ENCODE measurements around the gene ZNF432.
"Not testable (repeated sequence)": the region's sequence is repeated elsewhere in the genome, so short reads cannot be mapped to it uniquely, and the experiment has no call there.

ZNF432 gene

DNA sequence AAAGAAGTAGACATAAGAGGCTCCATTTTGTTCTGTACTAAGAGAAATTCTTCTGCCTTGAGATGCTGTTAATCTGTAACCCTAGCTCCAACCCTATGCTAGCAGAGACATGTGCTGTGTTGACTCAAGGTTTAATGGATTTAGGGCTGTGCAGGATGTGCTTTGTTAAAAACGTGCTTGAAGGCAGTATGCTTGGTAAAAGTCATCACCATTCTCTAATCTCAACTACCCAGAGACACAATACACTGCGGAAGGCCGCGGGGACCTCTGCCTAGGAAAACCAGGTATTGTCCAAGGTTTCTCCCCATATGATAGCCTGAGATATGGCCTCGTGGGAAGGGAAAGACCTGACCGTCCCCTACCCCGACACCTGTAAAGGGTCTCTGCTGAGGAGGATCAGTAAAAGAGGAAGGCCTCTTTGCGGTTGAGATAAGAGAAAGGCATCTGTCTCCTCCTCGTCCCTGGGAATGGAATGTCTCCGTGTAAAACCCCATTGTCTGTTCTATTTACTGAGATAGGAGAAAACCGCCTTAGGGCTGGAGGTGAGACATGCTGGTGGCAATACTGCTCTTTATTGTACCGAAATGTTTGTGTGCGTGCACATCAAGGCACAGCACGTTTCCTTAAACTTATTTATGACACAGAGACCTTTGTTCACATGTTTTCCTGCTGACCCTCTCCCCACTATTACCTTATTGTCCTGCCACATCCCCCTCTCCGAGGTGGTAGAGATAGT, 22.2 kb downstream of the ZNF432 start:
- H3K4me1 ChIP-seq (ENCODE audit: control insufficient read depth in 2 of 2, insufficient read depth in 1 of 2, low read depth in 1 of 2, low read length in 2 of 2); H4K8ac ChIP-seq (ENCODE audit: low read depth, low read length); H4K91ac ChIP-seq (ENCODE audit: low read depth, low read length, poor library complexity); H3K4me3 ChIP-seq (ENCODE audit: low read length in 2 of 2); H2BK120ac ChIP-seq (ENCODE audit: low read depth, low read length); H2BK15ac ChIP-seq (ENCODE audit: low read length); H2BK12ac ChIP-seq (ENCODE audit: low read length); H3K18ac ChIP-seq (ENCODE audit: low read length); H3K27ac ChIP-seq (replicated peaks; ENCODE audit: low read length); H3K4ac ChIP-seq (ENCODE audit: low read length); H3K79me1 ChIP-seq (ENCODE audit: low read depth, low read length); H3K4me2 ChIP-seq (ENCODE audit: insufficient read depth, low read length, poor library complexity, severe bottlenecking); H2AFZ ChIP-seq (ENCODE audit: low read length); H2AK5ac ChIP-seq (ENCODE audit: low read depth, low read length); H2BK5ac ChIP-seq (ENCODE audit: low read length); H3K14ac ChIP-seq (ENCODE audit: low read length); H3K27me3 ChIP-seq (ENCODE audit: control insufficient read depth in 3 of 3, insufficient read depth in 3 of 3, low read depth in 1 of 3, low read length in 3 of 3); H3K23ac ChIP-seq (ENCODE audit: low read depth, low read length, poor library complexity); H3K9ac ChIP-seq (ENCODE audit: low read depth, low read length, poor library complexity); DNase-seq (ENCODE audit: low spot score): not testable (repeated sequence)
- no CpG with 5 or more reads among the region's 15 CpGs for WGBS, 2 donors (ENCODE audit: extremely low coverage in 2 of 2, insufficient read length in 2 of 2, insufficient replicate concordance in 1 of 2)
- Histone ChIP-seq H3K36me3 (replicated peaks in 1 of 2; ENCODE audit: control insufficient read depth in 2 of 2, insufficient read depth in 2 of 2, low read length in 2 of 2) (peaks cover 16 to 51% of the 10 kb centered on the region in 2 donors), H3K9me3 (replicated peaks in 1 of 2; ENCODE audit: control insufficient read depth in 2 of 2, insufficient read depth in 1 of 2, low read depth in 1 of 2, low read length in 2 of 2) (peaks cover 12 to 76% of the 10 kb centered on the region in 2 donors)

DNA sequence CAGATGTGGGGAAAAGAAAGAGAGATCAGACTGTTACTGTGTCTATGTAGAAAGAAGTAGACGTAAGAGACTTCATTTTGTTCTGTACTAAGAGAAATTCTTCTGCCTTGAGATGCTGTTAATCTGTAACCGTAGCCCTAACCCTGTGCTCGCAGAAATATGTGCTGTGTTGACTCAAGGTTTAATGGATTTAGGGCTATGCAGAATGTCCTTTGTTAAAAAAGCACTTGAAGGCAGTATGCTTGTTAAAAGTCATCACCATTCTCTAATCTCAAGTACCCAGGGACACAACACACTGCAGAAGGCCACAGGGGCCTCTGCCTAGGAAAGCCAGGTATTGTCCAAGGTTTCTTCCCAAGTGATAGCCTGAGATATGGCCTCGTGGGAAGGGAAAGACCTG, 24.2 kb downstream of the ZNF432 start:
- H2BK15ac ChIP-seq (ENCODE audit: low read length); H3K23ac ChIP-seq (ENCODE audit: low read depth, low read length, poor library complexity); H2BK5ac ChIP-seq (ENCODE audit: low read length); H3K27ac ChIP-seq (replicated peaks; ENCODE audit: low read length); H3K4me1 ChIP-seq (ENCODE audit: control insufficient read depth in 2 of 2, insufficient read depth in 1 of 2, low read depth in 1 of 2, low read length in 2 of 2); H2BK120ac ChIP-seq (ENCODE audit: low read depth, low read length); H2BK12ac ChIP-seq (ENCODE audit: low read length); H3K14ac ChIP-seq (ENCODE audit: low read length); H3K18ac ChIP-seq (ENCODE audit: low read length); H4K91ac ChIP-seq (ENCODE audit: low read depth, low read length, poor library complexity); H3K4me3 ChIP-seq (ENCODE audit: low read length in 2 of 2); H3K4ac ChIP-seq (ENCODE audit: low read length); DNase-seq (ENCODE audit: low spot score); H3K79me1 ChIP-seq (ENCODE audit: low read depth, low read length); H2AFZ ChIP-seq (ENCODE audit: low read length); H3K27me3 ChIP-seq (ENCODE audit: control insufficient read depth in 3 of 3, insufficient read depth in 3 of 3, low read depth in 1 of 3, low read length in 3 of 3); H3K9ac ChIP-seq (ENCODE audit: low read depth, low read length, poor library complexity); H4K8ac ChIP-seq (ENCODE audit: low read depth, low read length); H3K4me2 ChIP-seq (ENCODE audit: insufficient read depth, low read length, poor library complexity, severe bottlenecking); H2AK5ac ChIP-seq (ENCODE audit: low read depth, low read length): not testable (repeated sequence)
- WGBS, 2 donors (ENCODE audit: extremely low coverage in 2 of 2, insufficient read length in 2 of 2, insufficient replicate concordance in 1 of 2), result no CpG with 5 or more reads among the region's 4 CpGs
- peaks cover 21 to 65% of the 10 kb centered on the region in 2 donors for H3K36me3 ChIP-seq (replicated peaks in 1 of 2; ENCODE audit: control insufficient read depth in 2 of 2, insufficient read depth in 2 of 2, low read length in 2 of 2)
- H3K9me3 ChIP-seq (replicated peaks in 1 of 2; ENCODE audit: control insufficient read depth in 2 of 2, insufficient read depth in 1 of 2, low read depth in 1 of 2, low read length in 2 of 2), result peaks cover 9 to 76% of the 10 kb centered on the region in 2 donors

DNA sequence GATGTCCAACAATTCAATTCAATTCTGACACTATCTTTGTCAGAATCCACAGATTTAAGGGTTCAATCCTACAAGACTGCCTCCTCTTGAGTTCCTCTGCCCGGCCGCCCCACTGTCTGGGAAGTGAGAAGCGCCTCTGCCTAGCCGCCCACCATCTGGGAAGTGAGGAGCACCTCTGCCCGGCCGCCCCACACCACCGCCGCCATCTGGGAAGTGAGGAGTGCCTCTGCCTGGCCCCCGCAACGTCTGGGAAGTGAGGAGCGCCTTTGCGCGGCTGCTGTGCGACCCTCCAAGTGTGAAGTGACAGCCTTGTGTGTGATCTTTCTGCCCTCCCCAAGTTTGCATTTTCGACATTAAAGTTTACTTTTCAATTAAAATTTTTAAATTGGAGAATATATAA, 26.4 kb downstream of the ZNF432 start:
- no peak overlapping the region for H2BK12ac ChIP-seq (ENCODE audit: low read length)
- H2BK120ac ChIP-seq (ENCODE audit: low read depth, low read length), result no peak overlapping the region
- no peak overlapping the region for H4K91ac ChIP-seq (ENCODE audit: low read depth, low read length, poor library complexity)
- H3K4ac ChIP-seq (ENCODE audit: low read length), result no peak overlapping the region
- no peaks in the 10 kb centered on the region for H3K79me1 ChIP-seq (ENCODE audit: low read depth, low read length)
- H3K4me3 ChIP-seq (ENCODE audit: low read length in 2 of 2), result no peak overlapping the region
- H3K4me1 ChIP-seq (ENCODE audit: control insufficient read depth in 2 of 2, insufficient read depth in 1 of 2, low read depth in 1 of 2, low read length in 2 of 2), result no peaks in the 10 kb centered on the region
- H3K36me3 ChIP-seq (replicated peaks in 1 of 2; ENCODE audit: control insufficient read depth in 2 of 2, insufficient read depth in 2 of 2, low read length in 2 of 2), result peaks cover 27 to 88% of the 10 kb centered on the region in 2 donors
- H3K9me3 ChIP-seq (replicated peaks in 1 of 2; ENCODE audit: control insufficient read depth in 2 of 2, insufficient read depth in 1 of 2, low read depth in 1 of 2, low read length in 2 of 2), result peaks cover 12 to 93% of the 10 kb centered on the region in 2 donors
- no peak overlapping the region for H3K23ac ChIP-seq (ENCODE audit: low read depth, low read length, poor library complexity)
- no peak overlapping the region for H3K4me2 ChIP-seq (ENCODE audit: insufficient read depth, low read length, poor library complexity, severe bottlenecking)
- H3K14ac ChIP-seq (ENCODE audit: low read length), result no peak overlapping the region
- no peak overlapping the region for H2BK5ac ChIP-seq (ENCODE audit: low read length)
- no peak overlapping the region for H2AFZ ChIP-seq (ENCODE audit: low read length)
- WGBS, 2 donors (ENCODE audit: extremely low coverage in 2 of 2, insufficient read length in 2 of 2, insufficient replicate concordance in 1 of 2), result no CpG with 5 or more reads among the region's 15 CpGs
- no peak for DNase-seq (ENCODE audit: low spot score)
- no peak overlapping the region for H3K27ac ChIP-seq (replicated peaks; ENCODE audit: low read length)
- no peak overlapping the region for H2AK5ac ChIP-seq (ENCODE audit: low read depth, low read length)
- H3K18ac ChIP-seq (ENCODE audit: low read length), result no peak overlapping the region
- H3K27me3 ChIP-seq (ENCODE audit: control insufficient read depth in 3 of 3, insufficient read depth in 3 of 3, low read depth in 1 of 3, low read length in 3 of 3), result no peaks in the 10 kb centered on the region
- H2BK15ac ChIP-seq (ENCODE audit: low read length), result no peak overlapping the region
- no peak overlapping the region for H4K8ac ChIP-seq (ENCODE audit: low read depth, low read length)
- H3K9ac ChIP-seq (ENCODE audit: low read depth, low read length, poor library complexity), result no peak overlapping the region

DNA sequence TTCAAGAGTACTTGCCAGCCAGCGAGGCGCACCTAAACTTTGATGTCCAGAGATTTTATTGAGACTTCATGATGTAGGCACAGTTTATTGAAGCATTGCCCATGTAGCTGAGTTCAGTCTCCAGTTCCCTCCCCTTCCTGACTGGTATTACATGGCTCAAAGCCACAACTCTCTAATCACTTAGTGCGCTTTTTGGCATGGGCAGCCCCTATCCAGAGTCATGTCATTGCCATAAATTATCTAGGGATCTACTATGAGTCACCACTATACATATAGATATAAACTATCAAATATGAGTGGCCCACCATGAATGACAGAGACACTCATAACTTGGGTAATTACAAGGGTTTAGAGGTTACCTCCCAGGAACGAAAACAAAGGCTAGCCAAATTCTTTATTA, 28.1 kb downstream of the ZNF432 start:
- Histone ChIP-seq H3K9me3 (replicated peaks in 1 of 2; ENCODE audit: control insufficient read depth in 2 of 2, insufficient read depth in 1 of 2, low read depth in 1 of 2, low read length in 2 of 2) (peaks cover 13 to 93% of the 10 kb centered on the region in 2 donors), H3K14ac (ENCODE audit: low read length) (no peak overlapping the region), H3K4me2 (ENCODE audit: insufficient read depth, low read length, poor library complexity, severe bottlenecking) (no peak overlapping the region), H2AK5ac (ENCODE audit: low read depth, low read length) (no peak overlapping the region), H3K27ac (replicated peaks; ENCODE audit: low read length) (no peak overlapping the region), H4K91ac (ENCODE audit: low read depth, low read length, poor library complexity) (no peak overlapping the region), H3K27me3 (ENCODE audit: control insufficient read depth in 3 of 3, insufficient read depth in 3 of 3, low read depth in 1 of 3, low read length in 3 of 3) (no peaks in the 10 kb centered on the region), H2BK5ac (ENCODE audit: low read length) (no peak overlapping the region), H3K4me1 (ENCODE audit: control insufficient read depth in 2 of 2, insufficient read depth in 1 of 2, low read depth in 1 of 2, low read length in 2 of 2) (no peaks in the 10 kb centered on the region), H3K36me3 (replicated peaks in 1 of 2; ENCODE audit: control insufficient read depth in 2 of 2, insufficient read depth in 2 of 2, low read length in 2 of 2) (peaks cover 39 to 97% of the 10 kb centered on the region in 2 donors), H3K9ac (ENCODE audit: low read depth, low read length, poor library complexity) (no peak overlapping the region), H4K8ac (ENCODE audit: low read depth, low read length) (no peak overlapping the region), H3K23ac (ENCODE audit: low read depth, low read length, poor library complexity) (no peak overlapping the region), H3K79me1 (ENCODE audit: low read depth, low read length) (no peaks in the 10 kb centered on the region), H2BK12ac (ENCODE audit: low read length) (no peak overlapping the region), H3K4ac (ENCODE audit: low read length) (no peak overlapping the region), H3K18ac (ENCODE audit: low read length) (no peak overlapping the region), H2AFZ (ENCODE audit: low read length) (no peak overlapping the region), H3K4me3 (ENCODE audit: low read length in 2 of 2) (no peak overlapping the region), H2BK15ac (ENCODE audit: low read length) (no peak overlapping the region), H2BK120ac (ENCODE audit: low read depth, low read length) (no peak overlapping the region)
- no CpG with 5 or more reads among the region's 4 CpGs for WGBS, 2 donors (ENCODE audit: extremely low coverage in 2 of 2, insufficient read length in 2 of 2, insufficient replicate concordance in 1 of 2)
- no peak for DNase-seq (ENCODE audit: low spot score)
